ENCODE results near the gene USP12.

- TF ChIP-seq CTCF (IDR thresholded peaks at IDR 0.05) (no peak), EP300 (IDR thresholded peaks at IDR 0.05) (no peak), POLR2AphosphoS5 (IDR thresholded peaks at IDR 0.05) (no peak), POLR2A (IDR thresholded peaks at IDR 0.05) (no peak)
Observed at GRCh38 chr13:27122036-27122435, 49.6 kb downstream of the USP12 start.

All from suprapubic skin (tissue), 4 donors.